Transverse colon (tissue), 4 donors: Measurements from ENCODE around the gene SLC26A3. TPM values are rescaled to one million over a fixed set of nuclear protein-coding genes. Genes with fewer than 3 reads are reported as not detected.
A peak's percentile ranks its signal among the peaks of the same experiment; 100 is the strongest.
"Not testable (repeated sequence)": the region's sequence is repeated elsewhere in the genome, so short reads cannot be mapped to it uniquely, and the experiment has no call there.

Source experiments
- DNase-seq: peaks from one replicate; pipeline ENCODE4 v3.0.0-alpha.2; 2019
- H3K27ac ChIP-seq, 4 donors: fragments of 200-600 bp; sonication (generic); 2 replicates each; pipeline ENCODE4 v1.5.1; 2016 to 2018; ENCODE audit warnings: inconsistent platforms in 4 of 4
- H3K27me3 ChIP-seq: fragments of 200-600 bp; sonication (generic); 2 replicates; pipeline ENCODE4 v1.5.1; 2017; ENCODE audit warnings: inconsistent platforms
- H3K36me3 ChIP-seq, 4 donors: fragments of 200-600 bp; sonication (generic); 2 replicates each; pipeline ENCODE4 v1.5.1; 2017 to 2019; ENCODE audit warnings: inconsistent platforms in 4 of 4
- H3K4me1 ChIP-seq, 4 donors: fragments of 200-600 bp; sonication (generic); 2 replicates each; pipeline ENCODE4 v1.5.1; 2017 to 2020; ENCODE audit warnings: inconsistent platforms in 4 of 4
- H3K4me3 ChIP-seq, 4 donors: fragments of 200-600 bp; sonication (generic); 1 replicate in 1 of 4; 2 replicates in 3 of 4; pipeline versions ENCODE4 v1.5.1 to v1.6.1; 2017 to 2019; ENCODE audit warnings: inconsistent platforms in 4 of 4
- H3K9me3 ChIP-seq, 2 donors: fragments of 200-600 bp; sonication (generic); 2 replicates each; pipeline ENCODE4 v1.5.1; 2017 to 2019; ENCODE audit warnings: inconsistent platforms in 2 of 2
- CTCF ChIP-seq, 5 experiments: fragments of 200-600 bp in 3 of 5; fragments of 450-650 bp in 2 of 5; sonication (generic) in 3 of 5; IDR thresholded peaks; 1 replicate in 2 of 5; 2 replicates in 3 of 5; pipeline ENCODE4 v1.5.1; 2016 to 2017; ENCODE audit warnings: antibody characterized with exemption in 5 of 5, inconsistent platforms in 3 of 5, mild to moderate bottlenecking in 2 of 5, moderate library complexity in 1 of 5
- EP300 ChIP-seq: sonication (generic); formaldehyde crosslinking; IDR thresholded peaks from one replicate; pipeline ENCODE4 v1.6.1; 2017; ENCODE audit warnings: antibody characterized with exemption, low read depth
- POLR2A ChIP-seq: fragments of 450-650 bp; IDR thresholded peaks from one replicate; pipeline ENCODE4 v1.6.1; 2016; ENCODE audit warnings: antibody characterized with exemption, mild to moderate bottlenecking, moderate library complexity
- POLR2AphosphoS5 ChIP-seq, 3 donors: sonication (generic); formaldehyde crosslinking; IDR thresholded peaks; one replicate each; pipeline ENCODE4 v1.6.1; 2016; ENCODE audit warnings: antibody characterized with exemption in 3 of 3
- WGBS, 2 donors: methylation state at CpG; one replicate each; pipeline ENCODE4 v1.1.5; 2018; ENCODE audit warnings: low coverage in 1 of 2; 5-methylcytosine and 5-hydroxymethylcytosine counted together
- in situ Hi-C, 4 donors: fragments of 200-750 bp; cut with MboI; loops; one replicate each; pipeline versions ENCODE4 v1.15.0 to v1.15.1; 2017; ENCODE audit warnings: low sequenced_read_pairs in 3 of 4, low pct_ligation_motif_present in 1 of 4, low pct_unique_long_range_greater_than_20kb in 1 of 4
- intact Hi-C: fragments of 100-400 bp; cut with DNase I; formaldehyde crosslinking; loops from one replicate; pipeline ENCODE4 v1.15.1; 2023; ENCODE audit warnings: low total_unique reads
- total RNA-seq, 4 donors: library from RNA; depleted of rRNA; stranded (reverse); fragments of >200 nt; gene quantifications; one replicate each; pipeline ENCODE4 v1.1.0, GENCODE V29; 2016

SLC26A3 gene
- 1,000 to 10,000 TPM in 3 of 4 donors, 100 to 1,000 TPM in 1; 296 to 4,526 (median 2,822) TPM for total RNA-seq

- 52 to 53% methylated on average over 2 of the region's 2 CpGs for WGBS, 2 donors
- Histone ChIP-seq H3K9me3 (no peaks in the 10 kb centered on the region), H3K27me3 (no peaks in the 10 kb centered on the region), H3K4me1 (peaks cover 9 to 23% (median 17%) of the 10 kb centered on the region in 4 donors), H3K36me3 (no peaks in the 10 kb centered on the region), H3K27ac (peak within 1 kb of the TSS; percentile 2 to 79 (median 38)), H3K4me3 (peak within 1 kb of the TSS in 2 of 4 donors; percentile 25 to 43)
- no peak for TF ChIP-seq EP300
- no peak for TF ChIP-seq CTCF (IDR thresholded peaks at IDR 0.05)
- TF ChIP-seq POLR2A = peak; percentile 91
- TF ChIP-seq POLR2AphosphoS5 (IDR thresholded peaks at IDR 0.05) = peak in 2 of 3 donors; percentile 89 to 96
- DNase-seq = no peak
- intact Hi-C loops (no loop called here), in situ Hi-C loops (no loop called here)
Measured at GRCh38 chr7:107803009-107803610, at the start of gene SLC26A3. Gene SLC26A3 (minus strand): TSS chr7:107803223. CDS start chr7:107794509, 8,714 bp downstream.

GRCh38 chr7:107850643-107851042 lies 47.6 kb upstream of the SLC26A3 start:
- H3K9me3 ChIP-seq = no peaks in the 10 kb centered on the region
- peak; percentile 53 for DNase-seq
- TF ChIP-seq POLR2A (no peak), CTCF (IDR thresholded peaks at IDR 0.05) (no peak)
- no peak overlapping the region for H3K4me3 ChIP-seq
- in situ Hi-C loops = loop anchor here in 1 of 4 donors (25.0 kb wide), 1 partner anchor 263 kb away; the partner anchor contains the start of gene BCAP29
- 23% methylated on average over 1 of the region's 1 CpG; no CpG with 5 or more reads in 1 of the 2 donors for WGBS, 2 donors
- no peaks in the 10 kb centered on the region for H3K27me3 ChIP-seq
- intact Hi-C loops = no loop called here
- H3K27ac ChIP-seq = peak overlapping the region; percentile 52 to 80 (median 70)
- no peaks in the 10 kb centered on the region for H3K36me3 ChIP-seq
- peaks cover 0 to 22% (median 8%) of the 10 kb centered on the region in 4 donors for H3K4me1 ChIP-seq

GRCh38 chr7:107850216-107850615 lies 47.2 kb upstream of the SLC26A3 start:
- no peak for TF ChIP-seq EP300
- TF ChIP-seq POLR2A = no peak
- no peak for TF ChIP-seq POLR2AphosphoS5 (IDR thresholded peaks at IDR 0.05)
- no peak for TF ChIP-seq CTCF (IDR thresholded peaks at IDR 0.05)
- Histone ChIP-seq H3K27me3 (no peaks in the 10 kb centered on the region), H3K27ac (peak overlapping the region; percentile 52 to 80 (median 70)), H3K36me3 (no peaks in the 10 kb centered on the region), H3K4me3 (no peak overlapping the region), H3K9me3 (no peaks in the 10 kb centered on the region), H3K4me1 (peaks cover 0 to 22% (median 6%) of the 10 kb centered on the region in 4 donors)
- intact Hi-C loops = no loop called here
- 75 to 100% methylated on average over 1 to 4 of the region's 4 CpGs for WGBS, 2 donors
- no peak for DNase-seq
- in situ Hi-C loops = loop anchor here in 1 of 4 donors (25.0 kb wide), 1 partner anchor 263 kb away; the partner anchor contains the start of gene BCAP29

- 93 to 96% methylated on average over 3 to 25 of the region's 31 CpGs for WGBS, 2 donors
- H3K27me3 ChIP-seq, DNase-seq, in situ Hi-C loops, H3K9me3 ChIP-seq, H3K4me3 ChIP-seq, intact Hi-C loops, H3K36me3 ChIP-seq, H3K27ac ChIP-seq: not testable (repeated sequence)
- peaks cover 0 to 22% (median 11%) of the 10 kb centered on the region in 4 donors for H3K4me1 ChIP-seq
Measured at GRCh38 chr7:107848211-107848610, 45.2 kb upstream of the SLC26A3 start.

- in situ Hi-C loops, H3K9me3 ChIP-seq, H3K4me3 ChIP-seq, DNase-seq, H3K27ac ChIP-seq, H3K27me3 ChIP-seq, H3K36me3 ChIP-seq, intact Hi-C loops: not testable (repeated sequence)
- peaks cover 0 to 26% (median 11%) of the 10 kb centered on the region in 4 donors for H3K4me1 ChIP-seq
- WGBS, 2 donors = 98% methylated on average over 15 of the region's 20 CpGs; no CpG with 5 or more reads in 1 of the 2 donors
Measured at GRCh38 chr7:107847836-107848175, 44.8 kb upstream of the SLC26A3 start.
